AG09319 (cell line): ENCODE measurements around the gene ALDH3B2.

ENCODE experiments used
- DNase-seq: peaks from one replicate; pipeline ENCODE4 v3.0.0-alpha.2; 2010; ENCODE audit warnings: low read depth; ENCODE audit errors: extremely low read depth
- CTCF ChIP-seq: IDR thresholded peaks from 2 replicates; pipeline ENCODE4 v1.5.1; 2011; ENCODE audit warnings: low read depth, mild to moderate bottlenecking, inconsistent platforms, low read length, moderate library complexity

Gene ALDH3B2

DNA sequence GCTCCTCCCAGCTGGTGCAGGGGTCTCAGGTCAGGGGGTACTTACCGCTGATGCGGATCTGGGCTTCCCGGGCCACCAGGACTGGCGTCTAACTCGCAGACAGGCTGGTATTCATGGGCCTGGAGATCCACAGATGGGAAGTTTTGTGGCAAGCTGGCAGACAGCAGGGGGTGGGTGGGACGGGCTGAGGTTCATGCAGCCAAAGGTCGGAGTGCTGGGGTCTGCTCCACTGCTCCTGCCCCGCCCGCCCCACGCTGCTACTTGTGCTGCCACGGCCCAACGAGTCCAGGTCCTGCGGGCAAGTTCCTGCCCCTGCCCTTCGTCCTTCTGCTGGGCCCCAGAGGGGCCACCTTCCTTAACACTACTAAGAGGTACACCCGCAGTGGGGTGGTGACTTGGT, 27.0 kb downstream of the ALDH3B2 start:
- DNase-seq = no peak
- no peak for TF ChIP-seq CTCF

DNA sequence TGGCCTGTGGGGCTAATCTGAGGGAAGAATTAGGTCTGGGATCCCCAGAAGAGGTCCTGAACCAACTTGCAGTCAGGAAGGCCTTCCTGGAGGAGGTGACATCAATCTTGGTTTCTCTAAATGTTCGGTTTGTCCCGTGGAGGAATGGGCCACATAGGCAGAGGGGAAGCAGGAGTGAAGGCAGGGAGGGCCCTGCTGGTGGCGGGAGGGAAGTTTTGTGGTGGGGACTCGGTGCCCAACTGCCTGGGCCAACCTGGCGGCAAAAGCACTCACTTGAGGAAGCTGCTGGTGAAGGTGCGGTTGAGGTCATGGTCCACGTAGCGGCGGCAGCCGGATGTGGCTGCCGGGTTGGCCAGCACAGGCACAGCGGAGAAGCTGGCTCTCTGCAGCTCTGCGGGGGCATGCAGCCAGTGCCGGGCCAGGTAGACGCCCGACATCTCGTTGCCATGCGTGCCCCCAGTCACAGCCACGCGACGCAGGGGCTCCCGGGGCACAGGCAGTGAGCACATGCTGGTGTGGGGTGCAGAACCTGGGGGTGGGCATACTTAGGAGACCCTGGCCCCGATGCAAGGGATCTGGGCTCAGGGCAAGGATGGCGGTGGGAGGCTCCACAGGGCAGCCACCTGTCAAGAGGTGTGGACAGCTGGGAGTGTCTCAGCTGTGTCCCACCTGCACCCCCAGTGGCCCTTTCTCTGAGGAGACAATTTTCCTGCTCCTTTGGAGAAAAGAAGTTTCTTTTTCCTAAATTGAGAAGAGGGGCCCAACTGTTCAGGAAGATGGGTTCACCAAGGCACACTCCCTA, 27.7 kb downstream of the ALDH3B2 start:
- no peak for DNase-seq
- no peak for TF ChIP-seq CTCF

DNA sequence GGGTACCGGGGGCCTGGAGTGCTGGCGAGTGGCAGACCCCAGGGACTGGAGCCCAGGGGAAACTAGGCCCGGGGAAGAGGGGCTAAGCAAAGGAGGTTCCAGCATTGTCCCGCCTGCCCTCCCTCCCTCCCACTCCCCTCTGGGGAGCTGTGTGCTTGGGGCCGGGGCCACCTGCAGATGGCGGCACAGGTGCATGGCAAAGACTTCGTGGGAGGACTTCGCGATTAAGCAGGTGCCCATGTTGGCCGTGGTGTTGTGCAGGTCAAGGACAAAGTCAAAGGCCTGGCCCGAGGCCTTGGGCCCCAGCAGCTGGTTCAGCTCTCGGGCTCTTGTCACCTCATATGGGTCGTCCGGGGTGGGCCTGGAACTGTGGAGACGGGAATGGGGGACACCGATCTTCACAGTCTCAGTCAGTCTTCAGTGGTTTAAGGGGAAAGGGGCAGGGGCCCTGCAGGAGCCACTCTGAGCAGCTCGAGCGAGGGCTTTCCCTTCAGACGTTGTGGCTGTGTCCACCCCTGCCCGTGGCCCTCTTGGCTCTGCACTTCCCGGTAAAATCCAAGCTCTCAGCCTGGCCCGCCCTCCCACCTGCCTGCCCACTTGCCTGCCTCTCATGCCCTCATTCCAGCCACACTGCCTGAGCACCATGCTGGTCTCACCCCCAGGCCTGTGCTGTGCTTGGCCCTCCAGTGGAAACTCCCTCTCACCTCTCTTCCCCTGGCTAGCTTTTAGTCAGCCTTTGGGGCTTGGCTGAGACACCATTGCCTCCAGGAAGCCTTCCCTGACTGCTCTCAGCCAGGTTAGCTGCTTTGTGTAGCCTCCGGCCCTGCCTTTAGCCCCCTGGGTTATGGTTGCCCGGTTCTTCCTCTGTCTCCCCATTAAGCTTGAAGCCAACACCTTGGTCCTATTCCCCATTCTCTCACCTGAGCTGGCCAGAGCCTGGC, 28.6 kb downstream of the ALDH3B2 start:
- no peak for DNase-seq

GRCh38 chr11:67644472-67645418, 29.7 kb downstream of the ALDH3B2 start:
- no peak for DNase-seq
- TF ChIP-seq CTCF = no peak

More for the DNA sequence above, 28.6 kb downstream of the ALDH3B2 start:
- no peak for TF ChIP-seq CTCF

DNA sequence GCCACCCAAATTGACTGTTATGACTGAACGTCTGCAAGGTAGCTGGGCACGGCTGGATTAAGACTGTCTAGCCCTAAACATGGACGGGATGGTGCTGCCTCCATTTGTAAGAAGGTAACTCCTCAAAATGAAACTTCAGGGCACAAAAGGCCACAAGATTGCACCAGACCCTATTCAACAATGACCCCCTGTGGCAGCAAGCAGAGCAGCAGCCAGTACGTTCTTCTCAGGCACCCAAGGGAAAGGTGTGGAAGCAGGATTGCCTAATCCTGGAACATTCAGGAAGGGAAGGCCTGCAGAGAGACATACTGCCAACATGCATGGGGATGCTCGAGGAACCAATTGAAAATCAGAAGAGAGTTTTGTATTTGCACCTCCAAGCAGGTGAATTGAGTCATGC, 30.4 kb downstream of the ALDH3B2 start:
- no peak for DNase-seq
- no peak for TF ChIP-seq CTCF

GRCh38 chr11:67642173-67643120, 32.0 kb downstream of the ALDH3B2 start:
- TF ChIP-seq CTCF = no peak
- no peak for DNase-seq
